ENCODE results near the gene PCK1.

Gene PCK1

GRCh38 chr20:57614490-57615444 lies 53.9 kb downstream of the PCK1 start:
- 94 to 95% methylated on average over 16 of the region's 16 CpGs for WGBS, 2 experiments
- no peaks in the 10 kb centered on the region for H3K9me3 ChIP-seq (ENCODE audit: control insufficient read depth, low read length)
- no peaks in the 10 kb centered on the region for H3K36me3 ChIP-seq (ENCODE audit: control insufficient read depth, insufficient read depth, low read length)
- no peak overlapping the region for H3K4me3 ChIP-seq (ENCODE audit: insufficient read depth, low read depth, low read length)
- no peaks in the 10 kb centered on the region for H3K4me1 ChIP-seq (ENCODE audit: control insufficient read depth, insufficient read depth, low read length)
- no peak overlapping the region for H3K27ac ChIP-seq (ENCODE audit: insufficient read depth, low read depth, low read length, poor library complexity, severe bottlenecking)
- H3K27me3 ChIP-seq (ENCODE audit: control insufficient read depth, insufficient read depth, low read length, poor library complexity, severe bottlenecking): no peaks in the 10 kb centered on the region

- H3K4me3 ChIP-seq (ENCODE audit: insufficient read depth, low read depth, low read length): no peak overlapping the region
- H3K36me3 ChIP-seq (ENCODE audit: control insufficient read depth, insufficient read depth, low read length): no peaks in the 10 kb centered on the region
- 85 to 87% methylated on average over 8 of the region's 8 CpGs for WGBS, 2 experiments
- no peak overlapping the region for H3K27ac ChIP-seq (ENCODE audit: insufficient read depth, low read depth, low read length, poor library complexity, severe bottlenecking)
- no peaks in the 10 kb centered on the region for H3K27me3 ChIP-seq (ENCODE audit: control insufficient read depth, insufficient read depth, low read length, poor library complexity, severe bottlenecking)
- H3K4me1 ChIP-seq (ENCODE audit: control insufficient read depth, insufficient read depth, low read length): no peaks in the 10 kb centered on the region
- H3K9me3 ChIP-seq (ENCODE audit: control insufficient read depth, low read length): no peaks in the 10 kb centered on the region
Observed at GRCh38 chr20:57615445-57615811, 54.5 kb downstream of the PCK1 start.

GRCh38 chr20:57616143-57616951 lies 55.4 kb downstream of the PCK1 start:
- Histone ChIP-seq H3K27ac (ENCODE audit: insufficient read depth, low read depth, low read length, poor library complexity, severe bottlenecking) (no peak overlapping the region), H3K4me1 (ENCODE audit: control insufficient read depth, insufficient read depth, low read length) (no peaks in the 10 kb centered on the region), H3K4me3 (ENCODE audit: insufficient read depth, low read depth, low read length) (no peak overlapping the region), H3K36me3 (ENCODE audit: control insufficient read depth, insufficient read depth, low read length) (no peaks in the 10 kb centered on the region), H3K27me3 (ENCODE audit: control insufficient read depth, insufficient read depth, low read length, poor library complexity, severe bottlenecking) (no peaks in the 10 kb centered on the region), H3K9me3 (ENCODE audit: control insufficient read depth, low read length) (no peaks in the 10 kb centered on the region)
- WGBS, 2 experiments: 90 to 92% methylated on average over 20 of the region's 20 CpGs

- Histone ChIP-seq H3K9me3 (ENCODE audit: control insufficient read depth, low read length) (no peaks in the 10 kb centered on the region), H3K4me1 (ENCODE audit: control insufficient read depth, insufficient read depth, low read length) (no peaks in the 10 kb centered on the region), H3K4me3 (ENCODE audit: insufficient read depth, low read depth, low read length) (no peak overlapping the region), H3K36me3 (ENCODE audit: control insufficient read depth, insufficient read depth, low read length) (no peaks in the 10 kb centered on the region), H3K27ac (ENCODE audit: insufficient read depth, low read depth, low read length, poor library complexity, severe bottlenecking) (no peak overlapping the region), H3K27me3 (ENCODE audit: control insufficient read depth, insufficient read depth, low read length, poor library complexity, severe bottlenecking) (no peaks in the 10 kb centered on the region)
- 92% methylated on average over 6 of the region's 6 CpGs for WGBS, 2 experiments
Observed at GRCh38 chr20:57617079-57617795, 56.3 kb downstream of the PCK1 start.
